Smooth muscle cell (in vitro differentiated cells): ENCODE data around the gene CA6. TPM values are rescaled to one million over a fixed set of nuclear protein-coding genes. Genes with fewer than 3 reads are reported as not detected.

ENCODE experiments used
- DNase-seq: peaks from one replicate; lab custom pipeline; 2025; ENCODE audit not compliant: unreplicated experiment; lab: John Stamatoyannopoulos, UW
- H2AFZ ChIP-seq: fragments of 200-600 bp; sonication (generic); 2 replicates; pipeline ENCODE4 v1.6.0; 2016; ENCODE audit warnings: antibody characterized with exemption, low read depth, mild to moderate bottlenecking
- H3F3A ChIP-seq: fragments of 200-600 bp; sonication (generic); 2 replicates; pipeline ENCODE4 v1.6.0; 2017; ENCODE audit warnings: antibody characterized with exemption, low read depth
- H3K27ac ChIP-seq: fragments of 200-600 bp; sonication (generic); 2 replicates; pipeline ENCODE4 v1.5.1; 2016; ENCODE audit warnings: low read depth, mild to moderate bottlenecking
- H3K27me3 ChIP-seq: fragments of 200-600 bp; sonication (generic); 2 replicates; pipeline ENCODE4 v1.6.1; 2016; ENCODE audit warnings: low read depth, mild to moderate bottlenecking
- H3K36me3 ChIP-seq: fragments of 200-600 bp; sonication (generic); 2 replicates; pipeline ENCODE4 v1.5.1; 2016; ENCODE audit warnings: low read depth
- H3K4me1 ChIP-seq: fragments of 200-600 bp; sonication (generic); 2 replicates; pipeline ENCODE4 v1.5.1; 2016; ENCODE audit warnings: low read depth
- H3K4me2 ChIP-seq: fragments of 200-600 bp; sonication (generic); 2 replicates; pipeline ENCODE4 v1.6.0; 2016; ENCODE audit warnings: mild to moderate bottlenecking
- H3K4me3 ChIP-seq: fragments of 200-600 bp; sonication (generic); 2 replicates; pipeline ENCODE4 v1.5.1; 2016; ENCODE audit warnings: mild to moderate bottlenecking
- H3K79me2 ChIP-seq: fragments of 200-600 bp; sonication (generic); 2 replicates; pipeline ENCODE4 v1.6.0; 2016; ENCODE audit warnings: low read depth, mild to moderate bottlenecking
- H3K9ac ChIP-seq: fragments of 200-600 bp; sonication (generic); 2 replicates; pipeline ENCODE4 v1.6.0; 2016; ENCODE audit warnings: low read depth
- H3K9me3 ChIP-seq: fragments of 200-600 bp; sonication (generic); replicated peaks from 2 replicates; pipeline ENCODE4 v1.5.1; 2016; ENCODE audit warnings: low read depth
- H4K20me1 ChIP-seq: fragments of 200-600 bp; sonication (generic); 2 replicates; pipeline ENCODE4 v1.6.0; 2016; ENCODE audit warnings: low read depth
- WGBS: methylation state at CpG from one replicate; pipeline ENCODE4 v1.1.7; 2016; ENCODE audit warnings: low lambda C conversion rate; 5-methylcytosine and 5-hydroxymethylcytosine counted together
- polyA plus RNA-seq: library from polyadenylated mRNA; unstranded; fragments of >200 nt; fragmentation: Nextera tagmentation; extraction: Ambion mirVana; gene quantifications from 2 replicates; pipeline ENCODE4 v1.2.1, GENCODE V29; 2016
- total RNA-seq: library from RNA; depleted of rRNA; stranded (reverse); fragments of >200 nt; gene quantifications from 2 replicates; pipeline ENCODE4 v1.2.3, GENCODE V29; 2014
- TF ChIP-seq, protein P1 (sequence below): fragments of 200-600 bp; sonication (generic); IDR thresholded peaks from 2 replicates; pipeline ENCODE4 v1.5.1; 2017; ENCODE audit warnings: borderline replicate concordance, mild to moderate bottlenecking, antibody characterized with exemption; ENCODE audit not compliant: insufficient read depth, poor library complexity, severe bottlenecking

CA6 gene
- total and polyA plus RNA-seq, 2 experiments from 2014 or later: not detected

- Histone ChIP-seq H3K4me3 (no peak overlapping the region), H4K20me1 (no peaks in the 10 kb centered on the region), H3K27ac (no peak overlapping the region), H3F3A (no peaks in the 10 kb centered on the region), H3K9me3 (no peaks in the 10 kb centered on the region), H3K36me3 (no peaks in the 10 kb centered on the region), H3K9ac (no peak overlapping the region), H3K4me1 (peaks cover 11% of the 10 kb centered on the region), H3K27me3 (no peaks in the 10 kb centered on the region), H3K4me2 (no peak overlapping the region), H2AFZ (no peak overlapping the region), H3K79me2 (no peaks in the 10 kb centered on the region)
- DNase-seq: peak; percentile 3
- TF ChIP-seq, protein P1, sequence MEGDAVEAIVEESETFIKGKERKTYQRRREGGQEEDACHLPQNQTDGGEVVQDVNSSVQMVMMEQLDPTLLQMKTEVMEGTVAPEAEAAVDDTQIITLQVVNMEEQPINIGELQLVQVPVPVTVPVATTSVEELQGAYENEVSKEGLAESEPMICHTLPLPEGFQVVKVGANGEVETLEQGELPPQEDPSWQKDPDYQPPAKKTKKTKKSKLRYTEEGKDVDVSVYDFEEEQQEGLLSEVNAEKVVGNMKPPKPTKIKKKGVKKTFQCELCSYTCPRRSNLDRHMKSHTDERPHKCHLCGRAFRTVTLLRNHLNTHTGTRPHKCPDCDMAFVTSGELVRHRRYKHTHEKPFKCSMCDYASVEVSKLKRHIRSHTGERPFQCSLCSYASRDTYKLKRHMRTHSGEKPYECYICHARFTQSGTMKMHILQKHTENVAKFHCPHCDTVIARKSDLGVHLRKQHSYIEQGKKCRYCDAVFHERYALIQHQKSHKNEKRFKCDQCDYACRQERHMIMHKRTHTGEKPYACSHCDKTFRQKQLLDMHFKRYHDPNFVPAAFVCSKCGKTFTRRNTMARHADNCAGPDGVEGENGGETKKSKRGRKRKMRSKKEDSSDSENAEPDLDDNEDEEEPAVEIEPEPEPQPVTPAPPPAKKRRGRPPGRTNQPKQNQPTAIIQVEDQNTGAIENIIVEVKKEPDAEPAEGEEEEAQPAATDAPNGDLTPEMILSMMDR: no peak
- WGBS: 72% methylated on average over 14 of the region's 16 CpGs
Observed at GRCh38 chr1:8943498-8944405, 1.9 kb upstream of the CA6 start.

DNA sequence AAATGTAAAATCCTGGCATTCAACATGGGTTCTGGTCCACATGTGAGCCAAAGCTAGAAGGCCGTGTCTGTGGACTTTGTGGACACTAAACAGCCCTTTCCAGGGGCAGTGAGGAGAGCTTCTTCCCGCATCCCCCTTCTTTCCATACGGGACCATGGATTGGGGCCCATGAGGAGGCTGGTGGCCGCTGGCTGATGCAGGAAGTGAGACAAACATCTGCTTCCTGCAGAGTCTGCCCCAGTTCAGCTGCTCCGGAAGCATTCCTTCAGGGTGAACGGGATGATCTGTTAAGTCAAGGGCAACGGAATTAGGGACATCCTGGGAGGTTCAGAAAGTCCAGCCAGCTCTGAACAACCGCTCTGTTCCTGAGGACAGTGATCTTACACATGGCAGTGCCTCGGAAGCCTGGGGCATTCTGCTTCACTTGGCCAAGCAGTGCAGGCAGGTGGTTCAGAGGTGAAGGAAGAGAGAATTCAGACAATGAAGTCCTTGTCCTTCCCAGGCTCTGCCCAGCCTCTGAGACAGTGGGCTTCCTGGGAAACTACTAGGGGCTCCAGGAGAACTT, 1.5 kb downstream of the CA6 start:
- no peak overlapping the region for H2AFZ ChIP-seq

GRCh38 chr1:8950309-8950708, 4.6 kb downstream of the CA6 start:
- Histone ChIP-seq H3K27ac (no peak overlapping the region), H4K20me1 (no peaks in the 10 kb centered on the region), H3K79me2 (no peaks in the 10 kb centered on the region), H3K27me3 (no peaks in the 10 kb centered on the region), H3K9ac (no peak overlapping the region), H3K4me1 (no peaks in the 10 kb centered on the region), H3K4me2 (no peak overlapping the region), H3K4me3 (no peak overlapping the region), H3F3A (no peaks in the 10 kb centered on the region), H3K9me3 (no peaks in the 10 kb centered on the region), H3K36me3 (no peaks in the 10 kb centered on the region), H2AFZ (no peak overlapping the region)
- 82% methylated on average over 3 of the region's 3 CpGs for WGBS
- DNase-seq: no peak
- TF ChIP-seq, protein P1: no peak

More for the DNA sequence above, 1.5 kb downstream of the CA6 start:
- Histone ChIP-seq H4K20me1 (no peaks in the 10 kb centered on the region), H3K4me3 (no peak overlapping the region), H3K9me3 (no peaks in the 10 kb centered on the region), H3K9ac (no peak overlapping the region), H3K27me3 (no peaks in the 10 kb centered on the region), H3F3A (no peaks in the 10 kb centered on the region), H3K27ac (no peak overlapping the region), H3K79me2 (no peaks in the 10 kb centered on the region), H3K4me2 (no peak overlapping the region), H3K36me3 (no peaks in the 10 kb centered on the region), H3K4me1 (peaks cover 11% of the 10 kb centered on the region)
- TF ChIP-seq, protein P1: no peak
- no peak for DNase-seq
- WGBS: 75% methylated on average over 9 of the region's 9 CpGs
